ENCODE results near the gene C16orf74.

The C16orf74 gene

DNA sequence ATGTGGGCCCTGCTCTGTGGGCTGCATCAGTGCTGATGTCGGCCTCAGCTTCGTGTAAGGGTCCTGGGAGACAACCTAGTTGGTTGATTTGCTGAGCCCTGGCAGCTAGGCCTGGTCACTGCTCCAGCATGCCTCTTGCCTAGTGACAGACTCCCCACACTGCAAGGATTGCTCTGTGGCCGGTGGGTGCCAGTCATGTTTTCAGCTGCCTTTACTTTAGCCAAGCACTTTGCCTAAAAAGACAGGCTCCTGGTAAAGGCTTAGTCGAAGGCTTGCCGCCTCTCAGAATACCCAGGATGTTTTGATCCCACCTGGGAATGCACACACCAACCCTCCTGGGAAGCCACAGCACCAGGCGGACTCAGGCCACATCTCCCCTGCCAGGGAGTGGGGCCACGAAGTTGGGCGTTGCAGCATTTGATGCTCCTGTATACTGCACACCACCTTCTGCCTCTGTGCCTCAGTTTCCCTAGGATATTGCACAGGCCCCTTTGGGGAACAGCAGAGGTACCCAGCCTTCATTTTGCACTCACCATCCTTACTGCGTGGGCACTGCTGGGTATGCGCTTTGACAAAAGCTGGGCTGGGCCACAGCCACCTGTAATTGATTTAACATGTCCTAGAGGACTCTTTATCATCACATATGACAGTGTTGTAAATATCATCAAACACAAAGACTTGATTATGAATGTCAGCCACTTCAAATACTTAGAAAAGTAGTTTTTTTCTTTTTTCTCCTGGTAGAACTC, 82.0 kb downstream of the C16orf74 start:
- Histone ChIP-seq H3K4me1 (ENCODE audit: control insufficient read depth in 2 of 2, insufficient read depth in 2 of 2, low read length in 2 of 2) (peaks cover 2 to 8% of the 10 kb centered on the region in 2 donors), H3K27ac (ENCODE audit: low read depth in 2 of 2, low read length in 2 of 2) (no peak overlapping the region), H3K9ac (ENCODE audit: low read depth in 1 of 2, low read length in 2 of 2) (no peak overlapping the region), H3K9me3 (ENCODE audit: control insufficient read depth in 2 of 2, low read length in 2 of 2) (no peaks in the 10 kb centered on the region), H3K27me3 (ENCODE audit: control insufficient read depth in 2 of 2, insufficient read depth in 2 of 2, low read length in 2 of 2) (no peaks in the 10 kb centered on the region), H3K36me3 (ENCODE audit: control insufficient read depth in 2 of 2, insufficient read depth in 2 of 2, low read length in 2 of 2) (peaks cover 81 to 87% of the 10 kb centered on the region in 2 donors), H3K4me3 (ENCODE audit: low read length in 2 of 2) (no peak overlapping the region)

DNA sequence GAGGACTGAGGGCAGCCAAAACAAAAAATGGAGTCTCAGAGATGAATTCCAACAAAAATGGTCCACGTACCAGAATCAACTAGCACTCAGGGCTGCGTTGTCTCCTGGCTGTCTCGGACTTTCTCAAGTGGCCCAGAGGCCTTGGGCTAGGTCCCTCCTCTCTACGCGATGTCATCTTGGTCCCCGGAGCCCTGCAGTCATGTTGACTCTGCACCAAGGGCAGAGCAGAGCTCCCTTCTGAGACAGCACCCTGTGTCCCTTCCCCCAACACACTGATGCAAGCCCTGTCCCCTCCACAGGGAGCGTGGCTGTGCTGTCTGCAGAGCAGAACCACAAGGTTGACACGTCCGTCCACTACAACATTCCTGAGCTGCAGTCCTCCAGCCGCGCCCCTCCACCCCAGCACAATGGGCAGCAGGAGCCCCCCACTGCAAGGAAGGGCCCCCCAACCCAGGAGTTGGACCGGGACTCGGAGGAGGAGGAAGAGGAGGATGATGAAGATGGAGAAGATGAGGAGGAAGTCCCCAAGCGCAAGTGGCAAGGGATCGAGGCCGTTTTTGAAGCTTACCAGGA, 83.0 kb downstream of the C16orf74 start:
- H3K4me1 ChIP-seq (ENCODE audit: control insufficient read depth in 2 of 2, insufficient read depth in 2 of 2, low read length in 2 of 2): peaks cover 0 to 3% of the 10 kb centered on the region in 2 donors
- H3K36me3 ChIP-seq (ENCODE audit: control insufficient read depth in 2 of 2, insufficient read depth in 2 of 2, low read length in 2 of 2): peaks cover 87 to 94% of the 10 kb centered on the region in 2 donors
- H3K4me3 ChIP-seq (ENCODE audit: low read length in 2 of 2): no peak overlapping the region
- no peaks in the 10 kb centered on the region for H3K27me3 ChIP-seq (ENCODE audit: control insufficient read depth in 2 of 2, insufficient read depth in 2 of 2, low read length in 2 of 2)
- no peaks in the 10 kb centered on the region for H3K9me3 ChIP-seq (ENCODE audit: control insufficient read depth in 2 of 2, low read length in 2 of 2)
- H3K9ac ChIP-seq (ENCODE audit: low read depth in 1 of 2, low read length in 2 of 2): no peak overlapping the region
- no peak overlapping the region for H3K27ac ChIP-seq (ENCODE audit: low read depth in 2 of 2, low read length in 2 of 2)

GRCh38 chr16:85667261-85667660, 83.6 kb downstream of the C16orf74 start:
- Histone ChIP-seq H3K36me3 (ENCODE audit: control insufficient read depth in 2 of 2, insufficient read depth in 2 of 2, low read length in 2 of 2) (peaks cover 88 to 94% of the 10 kb centered on the region in 2 donors), H3K4me3 (ENCODE audit: low read length in 2 of 2) (no peak overlapping the region), H3K9me3 (ENCODE audit: control insufficient read depth in 2 of 2, low read length in 2 of 2) (no peaks in the 10 kb centered on the region), H3K27ac (ENCODE audit: low read depth in 2 of 2, low read length in 2 of 2) (no peak overlapping the region), H3K9ac (ENCODE audit: low read depth in 1 of 2, low read length in 2 of 2) (no peak overlapping the region), H3K4me1 (ENCODE audit: control insufficient read depth in 2 of 2, insufficient read depth in 2 of 2, low read length in 2 of 2) (no peaks in the 10 kb centered on the region), H3K27me3 (ENCODE audit: control insufficient read depth in 2 of 2, insufficient read depth in 2 of 2, low read length in 2 of 2) (no peaks in the 10 kb centered on the region)

DNA sequence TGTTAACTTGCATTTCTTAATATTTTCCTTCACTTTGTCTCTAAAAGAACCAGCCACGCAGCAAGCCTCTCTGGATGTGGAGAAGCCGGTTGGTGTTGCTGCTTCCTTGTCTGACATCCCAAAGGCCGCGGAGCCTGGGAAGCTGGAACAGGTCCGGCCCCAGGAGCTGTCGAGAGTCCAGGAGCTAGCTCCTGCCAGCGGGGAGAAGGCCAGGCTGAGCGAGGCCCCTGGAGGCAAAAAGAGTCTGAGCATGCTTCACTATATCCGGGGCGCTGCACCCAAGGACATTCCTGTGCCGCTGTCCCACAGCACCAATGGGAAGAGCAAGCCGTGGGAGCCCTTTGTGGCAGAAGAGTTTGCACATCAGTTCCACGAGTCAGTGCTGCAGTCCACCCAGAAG, 85.0 kb downstream of the C16orf74 start:
- Histone ChIP-seq H3K9ac (ENCODE audit: low read depth in 1 of 2, low read length in 2 of 2) (no peak overlapping the region), H3K27me3 (ENCODE audit: control insufficient read depth in 2 of 2, insufficient read depth in 2 of 2, low read length in 2 of 2) (no peaks in the 10 kb centered on the region), H3K4me1 (ENCODE audit: control insufficient read depth in 2 of 2, insufficient read depth in 2 of 2, low read length in 2 of 2) (no peaks in the 10 kb centered on the region), H3K4me3 (ENCODE audit: low read length in 2 of 2) (no peak overlapping the region), H3K9me3 (ENCODE audit: control insufficient read depth in 2 of 2, low read length in 2 of 2) (no peaks in the 10 kb centered on the region), H3K36me3 (ENCODE audit: control insufficient read depth in 2 of 2, insufficient read depth in 2 of 2, low read length in 2 of 2) (peaks cover 90 to 94% of the 10 kb centered on the region in 2 donors), H3K27ac (ENCODE audit: low read depth in 2 of 2, low read length in 2 of 2) (no peak overlapping the region)

DNA sequence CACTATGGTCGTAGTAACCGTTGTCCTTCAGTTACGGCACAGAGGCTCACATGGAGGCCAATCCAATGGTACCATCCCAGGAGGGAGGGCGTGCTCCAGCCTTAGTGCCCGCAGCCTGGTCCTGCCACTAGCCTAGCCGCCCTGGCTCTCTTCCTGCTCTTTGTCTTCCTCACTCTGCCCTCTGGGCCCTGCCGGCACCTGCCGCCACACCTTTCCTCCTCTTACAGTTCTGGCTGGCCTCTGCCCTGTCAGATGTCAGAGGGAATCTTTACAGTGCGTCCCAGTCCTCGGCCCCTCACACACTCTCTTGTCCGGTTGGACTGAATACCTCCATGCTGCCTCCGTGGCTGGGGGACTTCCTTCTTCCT, 85.5 kb downstream of the C16orf74 start:
- no peak overlapping the region for H3K9ac ChIP-seq (ENCODE audit: low read depth in 1 of 2, low read length in 2 of 2)
- no peaks in the 10 kb centered on the region for H3K9me3 ChIP-seq (ENCODE audit: control insufficient read depth in 2 of 2, low read length in 2 of 2)
- H3K36me3 ChIP-seq (ENCODE audit: control insufficient read depth in 2 of 2, insufficient read depth in 2 of 2, low read length in 2 of 2): peaks cover 86 to 90% of the 10 kb centered on the region in 2 donors
- H3K4me1 ChIP-seq (ENCODE audit: control insufficient read depth in 2 of 2, insufficient read depth in 2 of 2, low read length in 2 of 2): no peaks in the 10 kb centered on the region
- no peak overlapping the region for H3K27ac ChIP-seq (ENCODE audit: low read depth in 2 of 2, low read length in 2 of 2)
- H3K4me3 ChIP-seq (ENCODE audit: low read length in 2 of 2): no peak overlapping the region
- H3K27me3 ChIP-seq (ENCODE audit: control insufficient read depth in 2 of 2, insufficient read depth in 2 of 2, low read length in 2 of 2): no peaks in the 10 kb centered on the region

DNA sequence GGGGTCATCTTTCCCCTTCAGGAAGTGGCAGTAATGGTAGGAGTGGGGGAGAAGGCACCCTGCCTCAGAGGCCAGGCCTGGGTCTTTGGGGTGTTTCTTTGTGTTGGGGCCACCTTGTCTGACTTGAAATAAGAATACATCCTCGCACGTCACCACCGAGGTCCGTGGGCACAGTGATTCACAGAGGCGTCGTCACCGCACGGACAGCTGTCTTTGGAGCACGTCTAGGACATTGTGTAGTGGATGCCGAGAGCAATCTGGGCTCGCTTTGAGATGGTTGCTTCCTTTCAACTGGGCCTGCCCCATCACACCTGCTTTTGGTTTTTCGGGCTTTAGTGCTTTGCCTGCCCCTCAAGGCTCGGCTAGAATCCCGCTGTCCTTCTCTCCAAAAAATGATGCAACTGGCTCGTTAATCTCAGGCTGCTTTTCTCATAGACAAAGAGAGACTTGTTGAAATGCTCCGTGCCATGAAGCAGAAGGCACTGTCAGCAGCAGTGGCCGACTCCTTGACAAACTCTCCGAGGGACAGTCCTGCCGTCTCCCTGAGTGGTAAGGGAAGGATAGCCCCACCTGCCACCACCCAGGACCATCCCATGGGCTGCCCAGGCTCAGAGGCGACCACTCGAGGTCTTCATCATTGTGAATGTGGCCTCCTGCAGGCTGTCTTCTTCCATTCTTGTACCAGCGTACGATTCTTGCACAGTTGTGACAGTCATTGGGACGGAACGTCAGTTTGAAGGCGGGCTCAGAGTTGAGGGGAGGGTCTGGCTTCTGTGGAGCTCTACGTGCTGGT, 86.1 kb downstream of the C16orf74 start:
- Histone ChIP-seq H3K27ac (ENCODE audit: low read depth in 2 of 2, low read length in 2 of 2) (no peak overlapping the region), H3K9me3 (ENCODE audit: control insufficient read depth in 2 of 2, low read length in 2 of 2) (no peaks in the 10 kb centered on the region), H3K9ac (ENCODE audit: low read depth in 1 of 2, low read length in 2 of 2) (no peak overlapping the region), H3K27me3 (ENCODE audit: control insufficient read depth in 2 of 2, insufficient read depth in 2 of 2, low read length in 2 of 2) (no peaks in the 10 kb centered on the region), H3K4me3 (ENCODE audit: low read length in 2 of 2) (no peak overlapping the region), H3K36me3 (ENCODE audit: control insufficient read depth in 2 of 2, insufficient read depth in 2 of 2, low read length in 2 of 2) (peaks cover 80 to 86% of the 10 kb centered on the region in 2 donors), H3K4me1 (ENCODE audit: control insufficient read depth in 2 of 2, insufficient read depth in 2 of 2, low read length in 2 of 2) (no peaks in the 10 kb centered on the region)

- no peak overlapping the region for H3K27ac ChIP-seq (ENCODE audit: low read depth in 2 of 2, low read length in 2 of 2)
- H3K4me1 ChIP-seq (ENCODE audit: control insufficient read depth in 2 of 2, insufficient read depth in 2 of 2, low read length in 2 of 2): no peaks in the 10 kb centered on the region
- H3K9ac ChIP-seq (ENCODE audit: low read depth in 1 of 2, low read length in 2 of 2): no peak overlapping the region
- no peak overlapping the region for H3K4me3 ChIP-seq (ENCODE audit: low read length in 2 of 2)
- H3K9me3 ChIP-seq (ENCODE audit: control insufficient read depth in 2 of 2, low read length in 2 of 2): no peaks in the 10 kb centered on the region
- H3K27me3 ChIP-seq (ENCODE audit: control insufficient read depth in 2 of 2, insufficient read depth in 2 of 2, low read length in 2 of 2): no peaks in the 10 kb centered on the region
- H3K36me3 ChIP-seq (ENCODE audit: control insufficient read depth in 2 of 2, insufficient read depth in 2 of 2, low read length in 2 of 2): peaks cover 77 to 79% of the 10 kb centered on the region in 2 donors
These were observed 87.0 kb downstream of the C16orf74 start for GRCh38 chr16:85663891-85664321.

DNA sequence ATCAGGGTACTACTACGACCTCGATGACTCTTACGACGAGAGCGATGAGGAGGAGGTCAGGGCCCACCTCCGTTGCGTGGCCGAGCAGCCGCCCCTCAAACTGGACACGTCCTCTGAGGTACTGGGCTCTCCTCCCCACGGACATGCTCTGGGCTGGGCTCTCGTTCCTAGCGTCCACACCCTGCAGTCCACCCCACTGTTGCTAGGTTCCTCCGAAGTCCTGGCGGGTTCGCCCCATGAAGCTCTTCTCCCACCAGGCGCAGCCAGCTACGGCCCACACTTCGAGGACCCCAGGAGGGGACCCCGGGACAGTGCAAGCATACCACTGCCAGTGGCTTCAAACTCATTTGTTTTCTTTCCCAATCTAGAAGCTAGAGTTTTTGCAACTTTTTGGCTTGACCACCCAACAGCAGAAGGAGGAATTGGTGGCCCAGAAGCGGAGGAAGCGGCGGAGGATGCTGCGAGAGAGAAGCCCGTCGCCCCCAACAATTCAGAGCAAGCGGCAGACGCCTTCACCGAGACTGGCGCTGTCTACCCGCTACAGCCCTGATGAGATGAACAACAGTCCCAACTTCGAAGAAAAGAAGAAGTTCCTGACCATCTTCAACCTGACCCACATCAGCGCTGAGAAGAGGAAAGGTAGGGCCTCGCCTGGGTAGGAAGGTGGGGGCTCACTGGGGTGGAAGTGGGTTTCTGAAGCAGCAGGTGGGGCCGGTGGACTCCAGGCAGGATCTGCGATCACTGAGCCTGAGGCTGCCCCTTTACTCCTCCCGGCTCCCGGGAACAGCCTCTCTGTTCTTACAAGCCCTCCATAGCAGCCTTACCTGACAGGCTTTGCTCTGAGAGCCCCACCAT, 87.7 kb downstream of the C16orf74 start:
- no peaks in the 10 kb centered on the region for H3K27me3 ChIP-seq (ENCODE audit: control insufficient read depth in 2 of 2, insufficient read depth in 2 of 2, low read length in 2 of 2)
- no peaks in the 10 kb centered on the region for H3K4me1 ChIP-seq (ENCODE audit: control insufficient read depth in 2 of 2, insufficient read depth in 2 of 2, low read length in 2 of 2)
- no peak overlapping the region for H3K4me3 ChIP-seq (ENCODE audit: low read length in 2 of 2)
- no peaks in the 10 kb centered on the region for H3K9me3 ChIP-seq (ENCODE audit: control insufficient read depth in 2 of 2, low read length in 2 of 2)
- H3K27ac ChIP-seq (ENCODE audit: low read depth in 2 of 2, low read length in 2 of 2): no peak overlapping the region
- no peak overlapping the region for H3K9ac ChIP-seq (ENCODE audit: low read depth in 1 of 2, low read length in 2 of 2)
- H3K36me3 ChIP-seq (ENCODE audit: control insufficient read depth in 2 of 2, insufficient read depth in 2 of 2, low read length in 2 of 2): peaks cover 78 to 80% of the 10 kb centered on the region in 2 donors

- peaks cover 77 to 80% of the 10 kb centered on the region in 2 donors for H3K36me3 ChIP-seq (ENCODE audit: control insufficient read depth in 2 of 2, insufficient read depth in 2 of 2, low read length in 2 of 2)
- H3K9me3 ChIP-seq (ENCODE audit: control insufficient read depth in 2 of 2, low read length in 2 of 2): no peaks in the 10 kb centered on the region
- H3K27ac ChIP-seq (ENCODE audit: low read depth in 2 of 2, low read length in 2 of 2): no peak overlapping the region
- H3K27me3 ChIP-seq (ENCODE audit: control insufficient read depth in 2 of 2, insufficient read depth in 2 of 2, low read length in 2 of 2): no peaks in the 10 kb centered on the region
- no peaks in the 10 kb centered on the region for H3K4me1 ChIP-seq (ENCODE audit: control insufficient read depth in 2 of 2, insufficient read depth in 2 of 2, low read length in 2 of 2)
- no peak overlapping the region for H3K9ac ChIP-seq (ENCODE audit: low read depth in 1 of 2, low read length in 2 of 2)
- H3K4me3 ChIP-seq (ENCODE audit: low read length in 2 of 2): no peak overlapping the region
These were observed 88.4 kb downstream of the C16orf74 start for GRCh38 chr16:85662482-85662812.

All from mucosa of rectum (tissue), 2 donors.